IMR-90 (cell line): ENCODE measurements around the gene SEMA6C. TPM values are rescaled to one million over a fixed set of nuclear protein-coding genes. Genes with fewer than 3 reads are reported as not detected.

ENCODE experiments used
- ATAC-seq: fragments of 200-7000 bp; cut with Tn5 transposase; 2 replicates; pipeline ENCODE4 v1.9.1; 2020; ENCODE audit warnings: low read depth, mild to moderate bottlenecking, moderate library complexity
- BruUV-seq: library from RNA; stranded (reverse); fragments of 400-500 nt; replicated peaks from 2 replicates; lab custom pipeline; 2021; lab: Mats Ljungman, UMichigan
- CTCF ChIA-PET: fragments of 300-600 bp; formaldehyde crosslinking; extraction: SDS; loops from one replicate; lab custom pipeline; 2021; ENCODE audit warnings: antibody characterized with exemption; lab: Yijun Ruan, JAX
- POLR2A ChIA-PET: fragments of 300-600 bp; sonication (Branson Sonifier 250); formaldehyde crosslinking; loops from one replicate; lab custom pipeline; 2022; ENCODE audit warnings: antibody characterized with exemption; ENCODE audit not compliant: unreplicated experiment; lab: Charles Lee
- DNase-seq: peaks from one replicate; pipeline ENCODE4 v3.0.0; 2013
- H2AFZ ChIP-seq: replicated peaks from 2 replicates; pipeline ENCODE3; 2013; ENCODE audit warnings: low read length, mild to moderate bottlenecking; ENCODE audit not compliant: poor library complexity
- H2AK5ac ChIP-seq: 2 replicates; pipeline ENCODE4 v1.6.1; 2013; ENCODE audit warnings: low read depth, low read length, inconsistent platforms
- H2AK9ac ChIP-seq: replicated peaks from 2 replicates; pipeline ENCODE3; 2013; ENCODE audit warnings: mild to moderate bottlenecking, low read depth, low read length, moderate library complexity; ENCODE audit not compliant: poor library complexity
- H2BK120ac ChIP-seq: 2 replicates; pipeline ENCODE4 v1.6.1; 2013; ENCODE audit warnings: low read depth, low read length, inconsistent platforms
- H2BK15ac ChIP-seq: 3 replicates; pipeline ENCODE4 v1.6.1; 2013; ENCODE audit warnings: low read depth, low read length, inconsistent platforms
- H2BK20ac ChIP-seq: 2 replicates; pipeline ENCODE4 v1.6.1; 2013; ENCODE audit warnings: low read depth, mild to moderate bottlenecking, inconsistent platforms, low read length, moderate library complexity
- H2BK5ac ChIP-seq: 2 replicates; pipeline ENCODE4 v1.6.1; 2013; ENCODE audit warnings: mild to moderate bottlenecking, low read depth, low read length, inconsistent platforms; ENCODE audit not compliant: poor library complexity, severe bottlenecking
- H3K14ac ChIP-seq: replicated peaks from 2 replicates; pipeline ENCODE4 v1.6.1; 2013; ENCODE audit warnings: low read depth, low read length, inconsistent platforms
- H3K18ac ChIP-seq: 2 replicates; pipeline ENCODE4 v1.6.1; 2013; ENCODE audit warnings: low read depth, low read length, control low read depth
- H3K23ac ChIP-seq: 2 replicates; pipeline ENCODE4 v1.6.1; 2013; ENCODE audit warnings: low read depth, low read length, inconsistent platforms
- H3K27ac ChIP-seq: 2 replicates; pipeline ENCODE4 v1.5.1; 2013; ENCODE audit warnings: mild to moderate bottlenecking, control low read depth, low read length; ENCODE audit not compliant: insufficient read depth
- H3K27me3 ChIP-seq: 2 replicates; pipeline ENCODE4 v1.6.1; 2013; ENCODE audit warnings: low read length; ENCODE audit not compliant: control insufficient read depth, insufficient read depth
- H3K36me3 ChIP-seq: 2 replicates; pipeline ENCODE4 v1.6.1; 2013; ENCODE audit warnings: low read length, mixed read lengths; ENCODE audit not compliant: control insufficient read depth, insufficient read depth
- H3K4ac ChIP-seq: 2 replicates; pipeline ENCODE4 v1.6.1; 2013; ENCODE audit warnings: low read depth, low read length, inconsistent platforms
- H3K4me1 ChIP-seq: 2 replicates; pipeline ENCODE4 v1.6.1; 2013; ENCODE audit warnings: low read length, mixed read lengths; ENCODE audit not compliant: control insufficient read depth, insufficient read depth
- H3K4me2 ChIP-seq: 2 replicates; pipeline ENCODE4 v1.6.1; 2013; ENCODE audit warnings: low read depth, mild to moderate bottlenecking, control low read depth, low read length, moderate library complexity
- H3K4me3 ChIP-seq: 2 replicates; pipeline ENCODE4 v1.5.1; 2013; ENCODE audit warnings: low read depth, mild to moderate bottlenecking, control low read depth, low read length, moderate library complexity; ENCODE audit not compliant: insufficient read depth
- H3K56ac ChIP-seq: 2 replicates; pipeline ENCODE4 v1.6.1; 2013; ENCODE audit warnings: low read length, inconsistent platforms; ENCODE audit not compliant: insufficient read depth; ENCODE audit errors: extremely low read depth
- H3K79me1 ChIP-seq, 2 experiments: 2 replicates each; pipeline ENCODE4 v1.6.1; 2013; ENCODE audit warnings: low read length in 2 of 2, inconsistent platforms in 1 of 2, low read depth in 1 of 2
- H3K9ac ChIP-seq: 2 replicates; pipeline ENCODE4 v1.6.1; 2013; ENCODE audit warnings: low read depth, low read length, control low read depth
- H3K9me1 ChIP-seq: 2 replicates; pipeline ENCODE4 v1.6.1; 2013; ENCODE audit warnings: low read length, inconsistent platforms; ENCODE audit not compliant: insufficient read depth
- H3K9me3 ChIP-seq: 2 replicates; pipeline ENCODE4 v1.6.1; 2013; ENCODE audit warnings: low read length; ENCODE audit not compliant: control insufficient read depth, insufficient read depth
- H4K20me1 ChIP-seq: 2 replicates; pipeline ENCODE4 v1.6.1; 2013; ENCODE audit warnings: low read length, inconsistent platforms; ENCODE audit not compliant: insufficient read depth
- H4K5ac ChIP-seq: 2 replicates; pipeline ENCODE4 v1.6.1; 2013; ENCODE audit warnings: mild to moderate bottlenecking, low read depth, low read length, control low read depth
- H4K8ac ChIP-seq, 2 experiments: 2 replicates each; pipeline ENCODE4 v1.6.1; 2013; ENCODE audit warnings: low read depth in 2 of 2, low read length in 2 of 2, control low read depth in 1 of 2, inconsistent platforms in 1 of 2
- H4K91ac ChIP-seq: 2 replicates; pipeline ENCODE4 v1.6.1; 2013; ENCODE audit warnings: low read depth, low read length, inconsistent platforms; ENCODE audit not compliant: insufficient read depth
- BHLHE40 ChIP-seq: fragments of 150-350 bp; IDR thresholded peaks from 2 replicates; pipeline ENCODE4 v1.6.1; 2016; ENCODE audit warnings: mild to moderate bottlenecking, low read depth, low read length
- CEBPB ChIP-seq: IDR thresholded peaks from 2 replicates; pipeline ENCODE4 v1.6.1; 2012; ENCODE audit warnings: low read depth, low read length, improper control_type of control experiment
- CHD1 ChIP-seq: IDR thresholded peaks from 2 replicates; pipeline ENCODE4 v1.6.1; 2012; ENCODE audit warnings: low read depth, low read length, improper control_type of control experiment
- CTCF ChIP-seq: conservative IDR thresholded peaks from 2 replicates; pipeline ENCODE4 v1.5.1; 2012; ENCODE audit warnings: mild to moderate bottlenecking, low read depth, low read length, improper control_type of control experiment
- FOS ChIP-seq: fragments of 150-350 bp; IDR thresholded peaks from 2 replicates; pipeline ENCODE4 v1.6.1; 2016; ENCODE audit warnings: low read depth, low read length
- MAFK ChIP-seq: IDR thresholded peaks from 2 replicates; pipeline ENCODE4 v1.6.1; 2012; ENCODE audit warnings: low read depth, low read length, improper control_type of control experiment
- MXI1 ChIP-seq: IDR thresholded peaks from 2 replicates; pipeline ENCODE4 v1.6.1; 2012; ENCODE audit warnings: low read depth, mild to moderate bottlenecking, low read length, moderate library complexity, borderline replicate concordance
- NFE2L2 ChIP-seq: fragments of 150-350 bp; IDR thresholded peaks from 2 replicates; pipeline ENCODE4 v1.6.1; 2016; ENCODE audit warnings: low read depth, mild to moderate bottlenecking, low read length
- POLR2A ChIP-seq: IDR thresholded peaks from 2 replicates; pipeline ENCODE4 v1.6.1; 2012; ENCODE audit warnings: mild to moderate bottlenecking, low read depth, low read length
- RAD21 ChIP-seq: IDR thresholded peaks from 2 replicates; pipeline ENCODE4 v1.6.1; 2012; ENCODE audit warnings: low read length, improper control_type of control experiment
- RCOR1 ChIP-seq: IDR thresholded peaks from 2 replicates; pipeline ENCODE4 v1.6.1; 2012; ENCODE audit warnings: mild to moderate bottlenecking, low read length, improper control_type of control experiment; ENCODE audit not compliant: insufficient replicate concordance
- RFX5 ChIP-seq: IDR thresholded peaks from 2 replicates; pipeline ENCODE4 v1.8.0; 2012; ENCODE audit warnings: low read depth, mild to moderate bottlenecking, low read length, moderate library complexity
- SMC3 ChIP-seq: fragments of 150-350 bp; IDR thresholded peaks from 2 replicates; pipeline ENCODE4 v1.6.1; 2016; ENCODE audit warnings: low read depth, mild to moderate bottlenecking, antibody characterized with exemption, low read length, moderate library complexity
- WGBS, 2 experiments: methylation state at CpG; one replicate each; pipeline versions ENCODE4 v1.1.5 to v1.1.7; 2013; ENCODE audit warnings: missing lambda C conversion rate in 2 of 2; ENCODE audit not compliant: insufficient read length in 1 of 2; ENCODE audit errors: extremely low coverage in 2 of 2; 5-methylcytosine and 5-hydroxymethylcytosine counted together
- dilution Hi-C: fragments of 300-500 bp; cut with HindIII; formaldehyde crosslinking; loops from one replicate; pipeline ENCODE4 v1.14.3; 2018; ENCODE audit warnings: low sequenced_read_pairs; ENCODE audit not compliant: unreplicated experiment
- in situ Hi-C: fragments of 300-500 bp; cut with MboI; formaldehyde crosslinking; loops from 3 replicates; pipeline ENCODE4 v1.14.3; 2019; ENCODE audit warnings: low sequenced_read_pairs, inconsistent platforms, mixed read lengths
- intact Hi-C: fragments of 100-400 bp; cut with micrococcal nuclease; formaldehyde crosslinking; loops from 2 replicates; pipeline ENCODE4 v1.10.0; 2022
- polyA plus RNA-seq, 3 experiments: library from polyadenylated mRNA; depleted of rRNA; stranded (reverse); fragments of >200 nt; gene quantifications; 2 replicates each; pipeline ENCODE4 v1.2.3, GENCODE V29; 2012; ENCODE audit warnings: low replicate concordance in 1 of 3
- total RNA-seq: library from RNA; depleted of rRNA; stranded (reverse); fragments of >200 nt; gene quantifications from 2 replicates; pipeline ENCODE4 v1.2.3, GENCODE V29; 2012
- TF ChIP-seq, protein P1 (sequence below): fragments of 150-350 bp; IDR thresholded peaks from 2 replicates; pipeline ENCODE4 v1.6.1; 2016; ENCODE audit warnings: low read depth, mild to moderate bottlenecking, low read length, moderate library complexity, borderline replicate concordance

The SEMA6C gene
- total and polyA plus RNA-seq, 2 of the 4 experiments (the other 2 are of a cell fraction), result 0.36 to 2.0 TPM

DNA sequence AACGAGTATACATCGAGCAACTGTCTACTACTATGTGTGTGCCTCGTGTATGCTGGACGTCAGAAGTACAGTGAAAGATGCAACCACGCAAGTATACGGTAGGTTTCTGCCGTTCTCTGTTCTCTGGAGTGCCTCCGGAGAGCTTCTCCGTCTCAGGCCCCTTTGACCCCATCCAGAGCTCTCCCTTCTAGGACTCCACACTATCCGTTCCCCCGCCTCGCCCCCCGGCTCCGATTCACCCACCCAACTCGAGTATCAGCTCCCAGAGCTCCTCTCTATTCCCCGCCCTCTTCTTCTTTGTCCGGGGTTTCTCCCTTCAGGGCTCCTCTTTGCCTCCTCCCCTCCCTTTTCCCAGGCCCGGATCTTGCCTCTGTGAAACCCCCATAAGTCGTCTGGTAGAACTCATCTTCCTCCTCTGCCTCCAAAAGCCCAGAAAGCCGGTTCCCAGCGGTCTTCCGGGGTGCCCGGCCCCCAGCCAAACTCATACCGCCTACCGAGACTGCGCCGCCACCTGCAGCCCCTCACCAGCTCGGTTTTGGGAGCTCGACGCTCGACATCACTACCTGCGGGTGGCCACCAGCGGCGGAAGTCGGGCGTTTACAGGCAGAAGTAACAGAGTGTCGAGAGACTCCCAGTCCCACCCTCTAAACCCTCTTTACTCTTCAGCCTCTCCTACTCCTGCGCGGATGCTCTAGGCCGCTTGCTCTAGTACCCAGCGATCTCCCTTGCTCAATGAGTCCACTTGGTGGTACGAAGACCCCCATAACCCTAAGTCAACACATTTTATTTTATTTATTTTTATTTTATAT lies 43.4 kb upstream of the SEMA6C start, which contains the start of gene VPS72:
Gene VPS72 (minus strand): TSS at position 561 of the 809 bp plus-strand sequence. CDS start 76 bp downstream, at position 485.
- H3K23ac ChIP-seq, result peak within 1 kb of the TSS; percentile 94
- no peaks in the 10 kb centered on the region; the same call in 1 of the 2 replicates for H3K4me1 ChIP-seq
- in situ Hi-C loops (loop anchor here (10.0 kb wide), 1 partner anchor 215 kb away; no protein-coding TSS in a partner anchor), intact Hi-C loops (no loop called here), dilution Hi-C loops (no loop called here)
- H3K4ac ChIP-seq, result peak within 1 kb of the TSS; percentile 96
- H2AK9ac ChIP-seq, result peak within 1 kb of the TSS; percentile 93
- H3K79me1 ChIP-seq, result peaks cover 29 to 45% of the 10 kb centered on the region in 2 experiments
- no peak within 1 kb of the TSS; the same call in 1 of the 2 replicates for H2BK120ac ChIP-seq
- H2BK20ac ChIP-seq, result no peak within 1 kb of the TSS
- H3K14ac ChIP-seq, result peak within 1 kb of the TSS; percentile 97
- H3K9ac ChIP-seq, result peak within 1 kb of the TSS; percentile 93
- WGBS, 2 experiments, result 1% methylated on average over 22 of the region's 42 CpGs; no CpG with 5 or more reads in 1 of the 2 experiments
- H4K8ac ChIP-seq, result peak within 1 kb of the TSS; percentile 67 to 99
- no peaks in the 10 kb centered on the region for H3K27me3 ChIP-seq
- peak within 1 kb of the TSS; percentile 84 for H3K4me2 ChIP-seq
- DNase-seq (peak; percentile 88), ATAC-seq (peak; percentile 98)
- peaks cover 12% of the 10 kb centered on the region; the same call in 1 of the 2 replicates for H3K9me1 ChIP-seq
- POLR2A ChIA-PET, result interaction anchor here (1.3 kb wide), 2 partner anchors 65 to 91 kb away, joined by 3 to 4 read pairs; partner anchors contain the start of gene PSMD4
- no TSS peak for BruUV-seq
- CTCF ChIA-PET, result interaction anchor here (0.7 to 1.4 kb wide), 5 partner anchors 12 to 151 kb away, joined by 3 to 7 read pairs (median 3); partner anchors contain the start of genes PSMD4 and TMOD4
- H2AFZ ChIP-seq, result peak within 1 kb of the TSS; percentile 91
- H4K20me1 ChIP-seq, result no peaks in the 10 kb centered on the region
- peak within 1 kb of the TSS; percentile 79 for H4K5ac ChIP-seq
- peak within 1 kb of the TSS; percentile 93 for H2AK5ac ChIP-seq
- no peak within 1 kb of the TSS for H2BK15ac ChIP-seq
- H3K9me3 ChIP-seq, result no peaks in the 10 kb centered on the region
- H2BK5ac ChIP-seq, result peak within 1 kb of the TSS; percentile 72
- H3K4me3 ChIP-seq, result peak within 1 kb of the TSS; percentile 73
- peak within 1 kb of the TSS; percentile 44; the same call in 1 of the 2 replicates for H3K18ac ChIP-seq
- peak within 1 kb of the TSS; percentile 80 for H3K56ac ChIP-seq
- H3K36me3 ChIP-seq, result peaks cover 7% of the 10 kb centered on the region
- peak within 1 kb of the TSS; percentile 81 for H3K27ac ChIP-seq
- peak within 1 kb of the TSS; percentile 59 for H4K91ac ChIP-seq
- TF ChIP-seq FOS (no peak), CTCF (no peak), RAD21 (no peak), NFE2L2 (no peak), RCOR1 (peak; percentile 32), CEBPB (no peak), CHD1 (no peak), MAFK (no peak), MXI1 (peak; percentile 52; the same call in 1 of the 2 replicates), RFX5 (no peak), BHLHE40 (no peak), SMC3 (no peak), POLR2A (peak; percentile 86)
- TF ChIP-seq, protein P1, sequence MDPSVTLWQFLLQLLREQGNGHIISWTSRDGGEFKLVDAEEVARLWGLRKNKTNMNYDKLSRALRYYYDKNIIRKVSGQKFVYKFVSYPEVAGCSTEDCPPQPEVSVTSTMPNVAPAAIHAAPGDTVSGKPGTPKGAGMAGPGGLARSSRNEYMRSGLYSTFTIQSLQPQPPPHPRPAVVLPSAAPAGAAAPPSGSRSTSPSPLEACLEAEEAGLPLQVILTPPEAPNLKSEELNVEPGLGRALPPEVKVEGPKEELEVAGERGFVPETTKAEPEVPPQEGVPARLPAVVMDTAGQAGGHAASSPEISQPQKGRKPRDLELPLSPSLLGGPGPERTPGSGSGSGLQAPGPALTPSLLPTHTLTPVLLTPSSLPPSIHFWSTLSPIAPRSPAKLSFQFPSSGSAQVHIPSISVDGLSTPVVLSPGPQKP, result 0 out of 2 replicates have a peak, but pooled peaks have one; percentile 48
